HUES64 (cell line): ENCODE measurements around the gene RAB20.
A peak's percentile ranks its signal among the peaks of the same experiment; 100 is the strongest.
"Not testable (repeated sequence)": the region's sequence is repeated elsewhere in the genome, so short reads cannot be mapped to it uniquely, and the experiment has no call there.

Experiments
- H3K27ac ChIP-seq: 2 replicates; pipeline ENCODE4 v1.7.0; 2013; ENCODE audit warnings: low read depth, low read length, inconsistent platforms
- H3K27me3 ChIP-seq: 2 replicates; pipeline ENCODE4 v1.6.1; 2013; ENCODE audit warnings: mild to moderate bottlenecking, low read length; ENCODE audit not compliant: insufficient read depth
- H3K36me3 ChIP-seq: 2 replicates; pipeline ENCODE4 v1.6.1; 2013; ENCODE audit warnings: mild to moderate bottlenecking, low read length; ENCODE audit not compliant: insufficient read depth
- H3K4me1 ChIP-seq: 2 replicates; pipeline ENCODE4 v1.6.1; 2013; ENCODE audit warnings: mild to moderate bottlenecking, low read length, moderate library complexity; ENCODE audit not compliant: insufficient read depth
- H3K4me3 ChIP-seq: 2 replicates; pipeline ENCODE4 v1.5.1; 2013; ENCODE audit warnings: mild to moderate bottlenecking, low read length, moderate library complexity
- H3K9ac ChIP-seq: 2 replicates; pipeline ENCODE4 v1.6.1; 2013; ENCODE audit warnings: mild to moderate bottlenecking, low read depth, low read length
- H3K9me3 ChIP-seq: 2 replicates; pipeline ENCODE4 v1.6.1; 2013; ENCODE audit warnings: low read depth, low read length; ENCODE audit not compliant: insufficient read depth
- WGBS: fragments of 150-250, 120-280 bp; methylation state at CpG from one replicate; pipeline ENCODE4 v1.1.7; 2013; ENCODE audit warnings: missing lambda C conversion rate; 5-methylcytosine and 5-hydroxymethylcytosine counted together

The RAB20 gene

GRCh38 chr13:110574161-110574560, 12.6 kb upstream of the RAB20 start:
- Histone ChIP-seq H3K4me3 (no peak overlapping the region), H3K9me3 (no peaks in the 10 kb centered on the region), H3K27me3 (no peaks in the 10 kb centered on the region), H3K4me1 (peaks cover 7% of the 10 kb centered on the region), H3K27ac (no peak overlapping the region), H3K9ac (no peak overlapping the region), H3K36me3 (no peaks in the 10 kb centered on the region)
- WGBS: 87% methylated on average over 9 of the region's 9 CpGs

GRCh38 chr13:110572778-110573118, 11.2 kb upstream of the RAB20 start:
- Histone ChIP-seq H3K27me3 (no peaks in the 10 kb centered on the region), H3K27ac (no peak overlapping the region), H3K9me3 (no peaks in the 10 kb centered on the region), H3K4me1 (peaks cover 7% of the 10 kb centered on the region), H3K36me3 (no peaks in the 10 kb centered on the region), H3K9ac (no peak overlapping the region), H3K4me3 (no peak overlapping the region)
- 95% methylated on average over 2 of the region's 2 CpGs for WGBS

GRCh38 chr13:110571896-110572777, 10.6 kb upstream of the RAB20 start:
- peaks cover 7% of the 10 kb centered on the region for H3K4me1 ChIP-seq
- no peak overlapping the region for H3K27ac ChIP-seq
- H3K4me3 ChIP-seq: no peak overlapping the region
- no peaks in the 10 kb centered on the region for H3K36me3 ChIP-seq
- no peaks in the 10 kb centered on the region for H3K27me3 ChIP-seq
- 89% methylated on average over 20 of the region's 20 CpGs for WGBS
- H3K9ac ChIP-seq: no peak overlapping the region
- no peaks in the 10 kb centered on the region for H3K9me3 ChIP-seq

GRCh38 chr13:110570886-110571285, 9.4 kb upstream of the RAB20 start:
- Histone ChIP-seq H3K27ac (no peak overlapping the region), H3K27me3 (no peaks in the 10 kb centered on the region), H3K4me3 (no peak overlapping the region), H3K9me3 (no peaks in the 10 kb centered on the region), H3K36me3 (no peaks in the 10 kb centered on the region), H3K4me1 (peaks cover 7% of the 10 kb centered on the region), H3K9ac (no peak overlapping the region)
- WGBS: 89% methylated on average over 10 of the region's 10 CpGs

GRCh38 chr13:110569962-110570361, 8.4 kb upstream of the RAB20 start:
- WGBS: 87% methylated on average over 7 of the region's 7 CpGs
- not testable (repeated sequence) for H3K4me1 ChIP-seq, H3K9ac ChIP-seq, H3K27me3 ChIP-seq, H3K36me3 ChIP-seq, H3K4me3 ChIP-seq, H3K9me3 ChIP-seq, H3K27ac ChIP-seq

- WGBS: 95% methylated on average over 3 of the region's 3 CpGs
- no peaks in the 10 kb centered on the region for H3K36me3 ChIP-seq
- no peak overlapping the region for H3K9ac ChIP-seq
- peaks cover 9% of the 10 kb centered on the region for H3K4me1 ChIP-seq
- no peak overlapping the region for H3K4me3 ChIP-seq
- H3K9me3 ChIP-seq: no peaks in the 10 kb centered on the region
- peaks cover 2% of the 10 kb centered on the region; the same call in 1 of the 2 replicates for H3K27me3 ChIP-seq
- no peak overlapping the region for H3K27ac ChIP-seq
These were observed 7.1 kb upstream of the RAB20 start for GRCh38 chr13:110568612-110569011.

- 73% methylated on average over 8 of the region's 9 CpGs for WGBS
These were observed 4.6 kb upstream of the RAB20 start for GRCh38 chr13:110566171-110566570.

GRCh38 chr13:110565296-110565695, 3.8 kb upstream of the RAB20 start:
- Histone ChIP-seq H3K27ac (no peak overlapping the region), H3K36me3 (no peaks in the 10 kb centered on the region), H3K9ac (no peak overlapping the region), H3K9me3 (no peaks in the 10 kb centered on the region), H3K4me1 (peaks cover 13% of the 10 kb centered on the region), H3K4me3 (no peak overlapping the region), H3K27me3 (peaks cover 31% of the 10 kb centered on the region; the same call in 1 of the 2 replicates)
- WGBS: 64% methylated on average over 2 of the region's 2 CpGs

More at GRCh38 chr13:110566171-110566570, 4.6 kb upstream of the RAB20 start:
- Histone ChIP-seq H3K4me3 (no peak overlapping the region), H3K27ac (no peak overlapping the region), H3K9ac (no peak overlapping the region), H3K27me3 (peaks cover 22% of the 10 kb centered on the region; the same call in 1 of the 2 replicates), H3K36me3 (no peaks in the 10 kb centered on the region), H3K4me1 (peaks cover 9% of the 10 kb centered on the region), H3K9me3 (no peaks in the 10 kb centered on the region)

GRCh38 chr13:110564472-110564985, 3.0 kb upstream of the RAB20 start:
- H3K4me1 ChIP-seq: peaks cover 20% of the 10 kb centered on the region
- peaks cover 39% of the 10 kb centered on the region; the same call in 1 of the 2 replicates for H3K27me3 ChIP-seq
- H3K4me3 ChIP-seq: no peak overlapping the region
- no peaks in the 10 kb centered on the region for H3K36me3 ChIP-seq
- no peak overlapping the region for H3K9ac ChIP-seq
- H3K9me3 ChIP-seq: no peaks in the 10 kb centered on the region
- 94% methylated on average over 2 of the region's 3 CpGs for WGBS
- H3K27ac ChIP-seq: no peak overlapping the region

- 95% methylated on average over 9 of the region's 9 CpGs for WGBS
- no peaks in the 10 kb centered on the region for H3K36me3 ChIP-seq
These were observed 1.9 kb upstream of the RAB20 start for GRCh38 chr13:110563463-110563774.

GRCh38 chr13:110562696-110563462, 1.4 kb upstream of the RAB20 start:
- Histone ChIP-seq H3K9me3 (no peaks in the 10 kb centered on the region), H3K36me3 (no peaks in the 10 kb centered on the region), H3K27me3 (peaks cover 41% of the 10 kb centered on the region; the same call in 1 of the 2 replicates), H3K4me3 (peak overlapping the region; percentile 72), H3K9ac (no peak overlapping the region), H3K27ac (no peak overlapping the region), H3K4me1 (peaks cover 24% of the 10 kb centered on the region)
- WGBS: 88% methylated on average over 17 of the region's 17 CpGs

More at GRCh38 chr13:110563463-110563774, 1.9 kb upstream of the RAB20 start:
- Histone ChIP-seq H3K4me1 (peaks cover 24% of the 10 kb centered on the region), H3K27me3 (peaks cover 41% of the 10 kb centered on the region; the same call in 1 of the 2 replicates), H3K9me3 (no peaks in the 10 kb centered on the region), H3K4me3 (no peak overlapping the region), H3K9ac (no peak overlapping the region), H3K27ac (no peak overlapping the region)
